Caco-2 (cell line): ENCODE measurements around the gene NUAK1. TPM values are rescaled to one million over a fixed set of nuclear protein-coding genes. Genes with fewer than 3 reads are reported as not detected.

Experiments used
- BruUV-seq: library from RNA; stranded (reverse); fragments of 400-500 nt; replicated peaks from 2 replicates; lab custom pipeline; 2021; lab: Mats Ljungman, UMichigan
- CTCF ChIA-PET: fragments of 300-600 bp; sonication (Branson Sonifier 250); formaldehyde crosslinking; loops from one replicate; lab custom pipeline; 2022; ENCODE audit warnings: antibody characterized with exemption; lab: Charles Lee
- POLR2A ChIA-PET: fragments of 300-600 bp; sonication (Branson Sonifier 250); formaldehyde crosslinking; loops from one replicate; lab custom pipeline; 2022; ENCODE audit warnings: antibody characterized with exemption; lab: Charles Lee
- DNase-seq, 2 experiments: peaks; one replicate each; pipeline versions ENCODE4 v3.0.0 to v3.0.0-alpha.2; 2020 to 2022
- H3K27me3 ChIP-seq: replicated peaks from 2 replicates; pipeline ENCODE4 v1.6.0; 2011; ENCODE audit warnings: low read length; ENCODE audit not compliant: control insufficient read depth, insufficient read depth
- H3K36me3 ChIP-seq: 2 replicates; pipeline ENCODE4 v1.5.1; 2011; ENCODE audit warnings: low read length; ENCODE audit not compliant: control insufficient read depth, insufficient read depth
- H3K4me1 ChIP-seq: fragments of 250-450 bp; sonication (Bioruptor Pico); 2 replicates; pipeline ENCODE4 v1.5.1; 2020; ENCODE audit warnings: mild to moderate bottlenecking
- H3K4me3 ChIP-seq: 2 replicates; pipeline ENCODE4 v1.5.1; 2011; ENCODE audit warnings: low read depth, mild to moderate bottlenecking, control low read depth, low read length
- H3K9me3 ChIP-seq: fragments of 250-450 bp; sonication (Bioruptor Pico); 2 replicates; pipeline ENCODE4 v1.5.1; 2020; ENCODE audit warnings: mild to moderate bottlenecking, moderate library complexity
- H3K27ac Mint-ChIP-seq: one replicate; pipeline ENCODE4 v1.8.0; 2022; ENCODE audit warnings: mixed read lengths; ENCODE audit not compliant: unreplicated experiment
- H3K27me3 Mint-ChIP-seq: one replicate; pipeline ENCODE4 v1.8.0; 2022; ENCODE audit warnings: mixed read lengths; ENCODE audit not compliant: insufficient read depth, unreplicated experiment
- H3K36me3 Mint-ChIP-seq: one replicate; pipeline ENCODE4 v1.8.0; 2022; ENCODE audit warnings: mild to moderate bottlenecking, mixed read lengths; ENCODE audit not compliant: insufficient read depth, unreplicated experiment
- H3K4me1 Mint-ChIP-seq: one replicate; pipeline ENCODE4 v1.8.0; 2022; ENCODE audit warnings: low read depth, mixed read lengths; ENCODE audit not compliant: unreplicated experiment
- H3K4me3 Mint-ChIP-seq: one replicate; pipeline ENCODE4 v1.8.0; 2022; ENCODE audit warnings: mild to moderate bottlenecking, moderate library complexity, mixed read lengths; ENCODE audit not compliant: unreplicated experiment
- H3K9me3 Mint-ChIP-seq: one replicate; pipeline ENCODE4 v1.8.0; 2022; ENCODE audit warnings: mixed read lengths; ENCODE audit not compliant: unreplicated experiment
- intact Hi-C: fragments of 100-400 bp; cut with micrococcal nuclease; formaldehyde crosslinking; loops from one replicate; pipeline ENCODE4 v1.10.0; 2022; ENCODE audit not compliant: unreplicated experiment
- total RNA-seq: library from RNA; stranded (reverse); gene quantifications from 2 replicates; pipeline ENCODE4 v1.2.3, GENCODE V29; 2022
- TF ChIP-seq, protein P1 (sequence below), 2 experiments: fragments of 200-600 bp in 1 of 2; IDR thresholded peaks; 1 replicate in 1 of 2; 2 replicates in 1 of 2; pipeline versions ENCODE4 v1.5.1 to v1.8.0; 2011 to 2022; ENCODE audit warnings: antibody characterized with exemption in 1 of 2, control low read depth in 1 of 2, inconsistent platforms in 1 of 2, low read depth in 1 of 2, low read length in 1 of 2, mild to moderate bottlenecking in 1 of 2, moderate library complexity in 1 of 2; ENCODE audit not compliant: insufficient read depth in 1 of 2, severe bottlenecking in 1 of 2, unreplicated experiment in 1 of 2

Gene NUAK1
- total RNA-seq, 1 experiment from 2014 or later, result 3.7 TPM

GRCh38 chr12:106029532-106029931 is 109.2 kb downstream of the NUAK1 start:
- H3K9me3 Mint-ChIP-seq, result peaks cover 9% of the 10 kb centered on the region
- H3K27me3 Mint-ChIP-seq, result no peaks in the 10 kb centered on the region
- H3K27ac Mint-ChIP-seq, result no peak overlapping the region
- BruUV-seq, result no TSS peak
- Histone ChIP-seq H3K27me3 (no peaks in the 10 kb centered on the region), H3K36me3 (no peaks in the 10 kb centered on the region), H3K4me3 (no peak overlapping the region), H3K4me1 (peaks cover 28% of the 10 kb centered on the region), H3K9me3 (no peaks in the 10 kb centered on the region)
- DNase-seq, result no peak
- intact Hi-C loops, result no loop called here
- TF ChIP-seq, protein P1, sequence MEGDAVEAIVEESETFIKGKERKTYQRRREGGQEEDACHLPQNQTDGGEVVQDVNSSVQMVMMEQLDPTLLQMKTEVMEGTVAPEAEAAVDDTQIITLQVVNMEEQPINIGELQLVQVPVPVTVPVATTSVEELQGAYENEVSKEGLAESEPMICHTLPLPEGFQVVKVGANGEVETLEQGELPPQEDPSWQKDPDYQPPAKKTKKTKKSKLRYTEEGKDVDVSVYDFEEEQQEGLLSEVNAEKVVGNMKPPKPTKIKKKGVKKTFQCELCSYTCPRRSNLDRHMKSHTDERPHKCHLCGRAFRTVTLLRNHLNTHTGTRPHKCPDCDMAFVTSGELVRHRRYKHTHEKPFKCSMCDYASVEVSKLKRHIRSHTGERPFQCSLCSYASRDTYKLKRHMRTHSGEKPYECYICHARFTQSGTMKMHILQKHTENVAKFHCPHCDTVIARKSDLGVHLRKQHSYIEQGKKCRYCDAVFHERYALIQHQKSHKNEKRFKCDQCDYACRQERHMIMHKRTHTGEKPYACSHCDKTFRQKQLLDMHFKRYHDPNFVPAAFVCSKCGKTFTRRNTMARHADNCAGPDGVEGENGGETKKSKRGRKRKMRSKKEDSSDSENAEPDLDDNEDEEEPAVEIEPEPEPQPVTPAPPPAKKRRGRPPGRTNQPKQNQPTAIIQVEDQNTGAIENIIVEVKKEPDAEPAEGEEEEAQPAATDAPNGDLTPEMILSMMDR (IDR thresholded peaks at IDR 0.05; ENCODE audit: insufficient read depth in 1 of 2, low read depth in 1 of 2, low read length in 1 of 2, severe bottlenecking in 1 of 2, unreplicated experiment in 1 of 2), result no peak
- POLR2A ChIA-PET, result no interaction called here
- peaks cover 5% of the 10 kb centered on the region for H3K36me3 Mint-ChIP-seq
- CTCF ChIA-PET, result no interaction called here
- H3K4me1 Mint-ChIP-seq, result peaks cover 25% of the 10 kb centered on the region
- H3K4me3 Mint-ChIP-seq, result no peak overlapping the region

- CTCF ChIA-PET, result no interaction called here
- no TSS peak for BruUV-seq
- Mint-ChIP-seq H3K27ac (no peak overlapping the region), H3K27me3 (no peaks in the 10 kb centered on the region), H3K4me3 (no peak overlapping the region), H3K4me1 (peaks cover 23% of the 10 kb centered on the region), H3K36me3 (peaks cover 5% of the 10 kb centered on the region), H3K9me3 (peaks cover 9% of the 10 kb centered on the region)
- intact Hi-C loops, result no loop called here
- TF ChIP-seq, protein P1 (IDR thresholded peaks at IDR 0.05; ENCODE audit: insufficient read depth in 1 of 2, low read depth in 1 of 2, low read length in 1 of 2, severe bottlenecking in 1 of 2, unreplicated experiment in 1 of 2), result no peak
- Histone ChIP-seq H3K4me1 (peaks cover 28% of the 10 kb centered on the region), H3K27me3 (no peaks in the 10 kb centered on the region), H3K4me3 (no peak overlapping the region), H3K9me3 (no peaks in the 10 kb centered on the region), H3K36me3 (no peaks in the 10 kb centered on the region)
- no peak for DNase-seq
- POLR2A ChIA-PET, result no interaction called here
Measured at GRCh38 chr12:106027911-106028310, 110.8 kb downstream of the NUAK1 start.

DNA sequence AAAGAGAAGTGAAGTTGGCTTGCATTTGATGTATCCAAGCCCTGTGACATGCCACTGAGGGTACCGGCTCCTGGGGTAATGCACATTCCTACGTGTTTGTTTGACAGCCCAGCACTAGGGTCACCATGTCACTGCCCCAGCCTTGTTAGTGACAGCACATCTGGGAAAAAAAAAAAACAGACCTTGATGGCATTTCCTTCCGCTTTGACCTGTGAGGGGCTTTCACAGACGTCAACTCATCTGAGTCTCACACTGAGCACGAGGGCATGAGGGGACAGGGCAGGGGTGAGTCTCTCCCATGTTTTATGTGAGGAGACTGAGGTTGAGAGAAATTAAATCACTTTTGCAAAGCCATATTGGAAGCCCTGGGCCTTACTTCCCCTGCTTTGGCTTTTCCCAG is 111.5 kb downstream of the NUAK1 start:
- Mint-ChIP-seq H3K27ac (no peak overlapping the region), H3K4me1 (peaks cover 26% of the 10 kb centered on the region), H3K27me3 (no peaks in the 10 kb centered on the region), H3K36me3 (peaks cover 5% of the 10 kb centered on the region), H3K4me3 (no peak overlapping the region), H3K9me3 (peaks cover 9% of the 10 kb centered on the region)
- no peak for DNase-seq
- Histone ChIP-seq H3K4me3 (no peak overlapping the region), H3K36me3 (no peaks in the 10 kb centered on the region), H3K9me3 (no peaks in the 10 kb centered on the region), H3K4me1 (peaks cover 30% of the 10 kb centered on the region), H3K27me3 (no peaks in the 10 kb centered on the region)
- no TSS peak for BruUV-seq
- POLR2A ChIA-PET, result no interaction called here
- intact Hi-C loops, result no loop called here
- TF ChIP-seq, protein P1 (IDR thresholded peaks at IDR 0.05; ENCODE audit: insufficient read depth in 1 of 2, low read depth in 1 of 2, low read length in 1 of 2, severe bottlenecking in 1 of 2, unreplicated experiment in 1 of 2), result no peak
- CTCF ChIA-PET, result interaction anchor here (0.6 kb wide), 1 partner anchor 321 kb away, joined by 5 read pairs; no protein-coding TSS in a partner anchor
